ENCODE results near the gene EIF4A3. TPM values are rescaled to one million over a fixed set of nuclear protein-coding genes. Genes with fewer than 3 reads are reported as not detected.

Gene EIF4A3
- total and polyA plus RNA-seq, 9 of the 15 experiments (the other 6 are each of a cell fraction or from before 2014, with no cell fraction given), result 62.7 to 171 (median 127) TPM

- TF ChIP-seq TRIM24 (IDR thresholded peaks at IDR 0.05), result no peak
- TF ChIP-seq SAFB (IDR thresholded peaks at IDR 0.05; ENCODE audit: borderline replicate concordance, low read depth, low read length), result peak; percentile 23; the same call in 1 of the 2 replicates
- TF ChIP-seq NR2C2 (CRISPR knock-in tag; IDR thresholded peaks at IDR 0.05), result no peak
- no peak for TF ChIP-seq NR2C2 (tag; IDR thresholded peaks at IDR 0.05)
- TF ChIP-seq, protein P1, sequence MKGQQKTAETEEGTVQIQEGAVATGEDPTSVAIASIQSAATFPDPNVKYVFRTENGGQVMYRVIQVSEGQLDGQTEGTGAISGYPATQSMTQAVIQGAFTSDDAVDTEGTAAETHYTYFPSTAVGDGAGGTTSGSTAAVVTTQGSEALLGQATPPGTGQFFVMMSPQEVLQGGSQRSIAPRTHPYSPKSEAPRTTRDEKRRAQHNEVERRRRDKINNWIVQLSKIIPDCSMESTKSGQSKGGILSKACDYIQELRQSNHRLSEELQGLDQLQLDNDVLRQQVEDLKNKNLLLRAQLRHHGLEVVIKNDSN (CRISPR knock-in tag; IDR thresholded peaks at IDR 0.05), result no peak
- peak; percentile 95 for TF ChIP-seq NFIC (IDR thresholded peaks at IDR 0.05)
- TF ChIP-seq RAD51 (IDR thresholded peaks at IDR 0.05; ENCODE audit: borderline replicate concordance, low read depth), result no peak
- TF ChIP-seq, protein P2, sequence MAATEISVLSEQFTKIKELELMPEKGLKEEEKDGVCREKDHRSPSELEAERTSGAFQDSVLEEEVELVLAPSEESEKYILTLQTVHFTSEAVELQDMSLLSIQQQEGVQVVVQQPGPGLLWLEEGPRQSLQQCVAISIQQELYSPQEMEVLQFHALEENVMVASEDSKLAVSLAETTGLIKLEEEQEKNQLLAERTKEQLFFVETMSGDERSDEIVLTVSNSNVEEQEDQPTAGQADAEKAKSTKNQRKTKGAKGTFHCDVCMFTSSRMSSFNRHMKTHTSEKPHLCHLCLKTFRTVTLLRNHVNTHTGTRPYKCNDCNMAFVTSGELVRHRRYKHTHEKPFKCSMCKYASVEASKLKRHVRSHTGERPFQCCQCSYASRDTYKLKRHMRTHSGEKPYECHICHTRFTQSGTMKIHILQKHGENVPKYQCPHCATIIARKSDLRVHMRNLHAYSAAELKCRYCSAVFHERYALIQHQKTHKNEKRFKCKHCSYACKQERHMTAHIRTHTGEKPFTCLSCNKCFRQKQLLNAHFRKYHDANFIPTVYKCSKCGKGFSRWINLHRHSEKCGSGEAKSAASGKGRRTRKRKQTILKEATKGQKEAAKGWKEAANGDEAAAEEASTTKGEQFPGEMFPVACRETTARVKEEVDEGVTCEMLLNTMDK (IDR thresholded peaks at IDR 0.05; ENCODE audit: borderline replicate concordance, insufficient read depth, low read depth, low read length, poor library complexity, severe bottlenecking), result no peak
- TF ChIP-seq ZNF197 (CRISPR knock-in tag; IDR thresholded peaks at IDR 0.05; ENCODE audit: low read depth), result no peak
- TF ChIP-seq KLF16 (IDR thresholded peaks at IDR 0.05), result no peak
- no peak for TF ChIP-seq ZBTB1 (CRISPR knock-in tag; IDR thresholded peaks at IDR 0.05; ENCODE audit: borderline replicate concordance, low read depth)
- TF ChIP-seq POU5F1 (IDR thresholded peaks at IDR 0.05; ENCODE audit: borderline replicate concordance, low read depth, low read length, partially characterized antibody), result no peak
- TF ChIP-seq, protein P3, sequence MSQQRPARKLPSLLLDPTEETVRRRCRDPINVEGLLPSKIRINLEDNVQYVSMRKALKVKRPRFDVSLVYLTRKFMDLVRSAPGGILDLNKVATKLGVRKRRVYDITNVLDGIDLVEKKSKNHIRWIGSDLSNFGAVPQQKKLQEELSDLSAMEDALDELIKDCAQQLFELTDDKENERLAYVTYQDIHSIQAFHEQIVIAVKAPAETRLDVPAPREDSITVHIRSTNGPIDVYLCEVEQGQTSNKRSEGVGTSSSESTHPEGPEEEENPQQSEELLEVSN (IDR thresholded peaks at IDR 0.05; ENCODE audit: borderline replicate concordance in 1 of 2, extremely low read depth in 1 of 2, insufficient read depth in 1 of 2, insufficient read length in 1 of 2, low read depth in 1 of 2, low read length in 1 of 2, poor library complexity in 1 of 2, severe bottlenecking in 1 of 2), result peak; percentile 56 to 82
- TF ChIP-seq BCOR (IDR thresholded peaks at IDR 0.05), result no peak
- TF ChIP-seq, protein P4, sequence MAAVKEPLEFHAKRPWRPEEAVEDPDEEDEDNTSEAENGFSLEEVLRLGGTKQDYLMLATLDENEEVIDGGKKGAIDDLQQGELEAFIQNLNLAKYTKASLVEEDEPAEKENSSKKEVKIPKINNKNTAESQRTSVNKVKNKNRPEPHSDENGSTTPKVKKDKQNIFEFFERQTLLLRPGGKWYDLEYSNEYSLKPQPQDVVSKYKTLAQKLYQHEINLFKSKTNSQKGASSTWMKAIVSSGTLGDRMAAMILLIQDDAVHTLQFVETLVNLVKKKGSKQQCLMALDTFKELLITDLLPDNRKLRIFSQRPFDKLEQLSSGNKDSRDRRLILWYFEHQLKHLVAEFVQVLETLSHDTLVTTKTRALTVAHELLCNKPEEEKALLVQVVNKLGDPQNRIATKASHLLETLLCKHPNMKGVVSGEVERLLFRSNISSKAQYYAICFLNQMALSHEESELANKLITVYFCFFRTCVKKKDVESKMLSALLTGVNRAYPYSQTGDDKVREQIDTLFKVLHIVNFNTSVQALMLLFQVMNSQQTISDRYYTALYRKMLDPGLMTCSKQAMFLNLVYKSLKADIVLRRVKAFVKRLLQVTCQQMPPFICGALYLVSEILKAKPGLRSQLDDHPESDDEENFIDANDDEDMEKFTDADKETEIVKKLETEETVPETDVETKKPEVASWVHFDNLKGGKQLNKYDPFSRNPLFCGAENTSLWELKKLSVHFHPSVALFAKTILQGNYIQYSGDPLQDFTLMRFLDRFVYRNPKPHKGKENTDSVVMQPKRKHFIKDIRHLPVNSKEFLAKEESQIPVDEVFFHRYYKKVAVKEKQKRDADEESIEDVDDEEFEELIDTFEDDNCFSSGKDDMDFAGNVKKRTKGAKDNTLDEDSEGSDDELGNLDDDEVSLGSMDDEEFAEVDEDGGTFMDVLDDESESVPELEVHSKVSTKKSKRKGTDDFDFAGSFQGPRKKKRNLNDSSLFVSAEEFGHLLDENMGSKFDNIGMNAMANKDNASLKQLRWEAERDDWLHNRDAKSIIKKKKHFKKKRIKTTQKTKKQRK (IDR thresholded peaks at IDR 0.05; ENCODE audit: borderline replicate concordance, low read depth, low read length), result no peak
- TF ChIP-seq, protein P5, sequence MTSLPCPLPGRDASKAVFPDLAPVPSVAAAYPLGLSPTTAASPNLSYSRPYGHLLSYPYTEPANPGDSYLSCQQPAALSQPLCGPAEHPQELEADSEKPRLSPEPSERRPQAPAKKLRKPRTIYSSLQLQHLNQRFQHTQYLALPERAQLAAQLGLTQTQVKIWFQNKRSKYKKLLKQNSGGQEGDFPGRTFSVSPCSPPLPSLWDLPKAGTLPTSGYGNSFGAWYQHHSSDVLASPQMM (CRISPR knock-in tag; IDR thresholded peaks at IDR 0.05), result no peak
- no peak for TF ChIP-seq CCNT2 (IDR thresholded peaks at IDR 0.05; ENCODE audit: borderline replicate concordance, extremely low read depth, insufficient read length, low read depth, low read length)
- no peak for TF ChIP-seq SMAD3 (CRISPR knock-in tag; conservative IDR thresholded peaks at IDR 0.05)
These were observed 41.2 kb downstream of the EIF4A3 start (continued) for GRCh38 chr17:80105762-80106161.
